ENCODE data around the gene PPCDC. TPM values are rescaled to one million over a fixed set of nuclear protein-coding genes. Genes with fewer than 3 reads are reported as not detected.

PPCDC gene
- total RNA-seq, 1 donor: 36.9 TPM

Small RNA genes lying within 50 kb of the gene (small RNA-seq; reads per million reads assigned to genes)
- gene AC015720.1 (not detected), gene RF00019 (not detected)

Other genes starting within 250 kb of the PPCDC start
- gene CSK, start 241.5 kb upstream of the PPCDC start, total RNA-seq: 118 TPM
- 0.27 TPM for gene LMAN1L, start 210.8 kb upstream of the PPCDC start, total RNA-seq
- gene CPLX3, start 197.0 kb upstream of the PPCDC start, total RNA-seq: not detected
- 69.7 TPM for gene ULK3, start 180.4 kb upstream of the PPCDC start, total RNA-seq
- gene SCAMP2, start 150.2 kb upstream of the PPCDC start, total RNA-seq: 67.6 TPM
- 77.3 TPM for gene MPI, start 133.5 kb upstream of the PPCDC start, total RNA-seq
- gene FAM219B, start 116.7 kb upstream of the PPCDC start, total RNA-seq: 58.4 TPM
- 47.9 TPM for gene COX5A, start 85.5 kb upstream of the PPCDC start, total RNA-seq
- gene RPP25, start 66.8 kb upstream of the PPCDC start, total RNA-seq: 3.2 TPM
- 4.8 TPM for gene SCAMP5, start 28.0 kb upstream of the PPCDC start, total RNA-seq
- gene C15orf39, start 178.3 kb downstream of the PPCDC start, total RNA-seq: 77.8 TPM
- not detected for gene GOLGA6C, start 234.7 kb downstream of the PPCDC start, total RNA-seq

Data from hematopoietic multipotent progenitor cell (in vitro differentiated cells).